Measurements from ENCODE around the gene PRKG2.
"Not testable (repeated sequence)": the region's sequence is repeated elsewhere in the genome, so short reads cannot be mapped to it uniquely, and the experiment has no call there.

PRKG2 gene, protein sequence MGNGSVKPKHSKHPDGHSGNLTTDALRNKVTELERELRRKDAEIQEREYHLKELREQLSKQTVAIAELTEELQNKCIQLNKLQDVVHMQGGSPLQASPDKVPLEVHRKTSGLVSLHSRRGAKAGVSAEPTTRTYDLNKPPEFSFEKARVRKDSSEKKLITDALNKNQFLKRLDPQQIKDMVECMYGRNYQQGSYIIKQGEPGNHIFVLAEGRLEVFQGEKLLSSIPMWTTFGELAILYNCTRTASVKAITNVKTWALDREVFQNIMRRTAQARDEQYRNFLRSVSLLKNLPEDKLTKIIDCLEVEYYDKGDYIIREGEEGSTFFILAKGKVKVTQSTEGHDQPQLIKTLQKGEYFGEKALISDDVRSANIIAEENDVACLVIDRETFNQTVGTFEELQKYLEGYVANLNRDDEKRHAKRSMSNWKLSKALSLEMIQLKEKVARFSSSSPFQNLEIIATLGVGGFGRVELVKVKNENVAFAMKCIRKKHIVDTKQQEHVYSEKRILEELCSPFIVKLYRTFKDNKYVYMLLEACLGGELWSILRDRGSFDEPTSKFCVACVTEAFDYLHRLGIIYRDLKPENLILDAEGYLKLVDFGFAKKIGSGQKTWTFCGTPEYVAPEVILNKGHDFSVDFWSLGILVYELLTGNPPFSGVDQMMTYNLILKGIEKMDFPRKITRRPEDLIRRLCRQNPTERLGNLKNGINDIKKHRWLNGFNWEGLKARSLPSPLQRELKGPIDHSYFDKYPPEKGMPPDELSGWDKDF

DNA sequence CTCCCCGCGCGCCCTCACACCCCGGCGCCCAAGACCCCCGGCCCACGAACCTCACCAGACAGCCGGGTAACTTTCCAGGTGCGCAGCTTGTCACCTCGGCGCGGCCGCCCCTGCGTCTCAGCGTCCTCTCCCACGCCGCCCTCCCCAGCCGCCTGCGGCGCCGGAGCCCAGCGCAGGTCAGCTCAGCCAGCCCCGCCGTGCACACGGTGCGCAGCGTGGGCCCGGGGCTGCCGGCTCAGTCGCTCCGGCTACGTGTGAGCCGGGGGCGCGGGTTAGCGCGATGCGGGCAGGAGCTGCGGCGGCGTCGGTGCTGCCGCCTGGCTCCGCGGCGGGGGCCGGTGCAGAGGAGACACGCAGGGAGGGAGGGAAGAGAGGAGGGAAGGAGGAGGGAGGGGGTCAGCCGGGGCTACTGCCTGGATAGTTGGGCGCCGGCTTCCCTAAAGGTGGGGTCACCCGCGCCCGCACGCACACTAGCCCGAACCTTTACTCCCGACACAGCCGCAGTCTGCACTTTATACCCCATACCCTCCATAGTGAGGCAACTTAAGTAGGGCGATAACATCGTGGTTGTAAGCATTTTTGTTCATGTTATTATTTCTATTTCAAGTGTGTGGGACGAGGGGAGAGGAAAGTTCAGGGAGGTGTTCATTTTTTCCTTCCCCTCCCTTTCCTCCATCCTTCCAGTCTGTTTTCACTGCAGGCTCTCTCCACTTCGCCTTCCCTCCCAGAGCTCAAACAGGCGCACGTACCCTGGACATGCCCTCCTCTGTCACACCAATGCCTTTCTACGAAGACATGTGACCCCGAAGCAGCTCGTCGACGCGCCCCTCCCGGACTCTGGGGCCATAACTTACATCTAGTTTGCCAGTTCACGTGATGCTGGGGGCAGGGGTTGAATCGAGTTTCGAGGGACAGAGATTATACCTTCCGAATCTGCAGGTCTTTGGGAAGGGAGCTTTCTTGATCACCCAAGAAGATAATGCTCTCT, at the start of gene PRKG2:
TSS of gene PRKG2 (minus strand) at position 342 of the 988 bp plus-strand sequence. CDS start 10,175 bp downstream, outside the sequence.
- no peak for DNase-seq

DNA sequence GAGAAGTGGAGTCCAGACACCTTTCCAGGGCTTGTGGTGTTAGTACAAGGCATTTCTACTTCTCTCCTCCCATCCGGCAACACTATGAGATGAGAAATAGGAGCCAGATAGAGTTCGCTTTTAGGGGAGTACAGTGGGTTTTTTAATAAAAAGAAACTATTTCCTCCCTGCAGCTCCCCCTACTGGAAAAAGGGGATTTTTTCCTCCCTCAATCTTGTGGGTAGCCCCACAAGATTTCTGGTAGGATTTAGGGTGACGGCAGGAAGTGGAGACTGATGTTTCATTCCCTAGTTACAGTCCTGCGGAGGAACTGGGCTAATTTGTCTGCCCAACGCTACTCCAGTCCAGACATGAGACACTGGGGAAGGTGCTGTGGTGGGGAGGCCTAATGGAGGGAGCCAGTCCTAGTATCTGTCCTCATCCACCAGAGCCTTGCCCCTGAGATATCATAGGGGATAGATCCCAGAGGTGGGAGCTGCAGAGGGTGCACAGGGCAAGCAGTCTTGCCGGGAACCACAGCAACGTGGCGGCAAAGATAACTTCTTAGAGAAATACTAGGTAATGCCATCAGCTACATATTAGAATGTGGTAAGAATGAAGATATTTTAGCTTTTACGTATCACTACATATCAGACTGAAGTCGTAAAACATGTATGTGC, 45.5 kb upstream of the PRKG2 start:
- DNase-seq, result no peak

DNA sequence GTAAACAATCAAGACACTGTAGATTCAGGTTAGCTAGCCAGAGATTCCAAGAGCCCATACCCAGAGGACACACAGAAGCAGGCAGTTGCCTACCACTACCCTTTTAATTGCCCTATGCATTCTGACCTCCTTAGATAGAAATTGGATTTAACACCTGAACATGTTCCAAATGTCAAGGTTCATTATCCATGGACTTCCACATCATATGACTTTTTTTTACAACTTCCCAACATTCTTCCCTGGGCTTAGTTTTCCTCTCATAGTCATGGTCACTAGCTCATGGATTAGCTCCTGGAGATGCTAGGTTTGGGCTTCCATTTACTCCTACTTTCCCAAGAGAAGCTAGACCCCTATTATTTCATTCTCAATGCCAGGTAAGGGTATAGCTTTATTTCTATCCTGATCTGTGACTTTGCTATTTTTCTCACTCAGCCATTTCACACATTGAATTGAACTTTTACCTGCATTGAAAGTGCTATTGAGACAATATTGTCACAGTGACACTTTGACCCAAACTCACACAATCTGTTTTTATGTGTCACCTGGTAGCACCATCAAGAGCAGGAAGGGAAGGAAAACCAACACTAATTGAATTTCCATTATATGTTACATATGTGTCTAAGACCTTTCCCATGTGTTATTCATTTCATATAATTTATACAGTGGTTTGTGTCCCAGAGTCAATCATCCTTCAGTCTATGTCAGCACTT, 44.0 kb upstream of the PRKG2 start:
- no peak for DNase-seq

DNA sequence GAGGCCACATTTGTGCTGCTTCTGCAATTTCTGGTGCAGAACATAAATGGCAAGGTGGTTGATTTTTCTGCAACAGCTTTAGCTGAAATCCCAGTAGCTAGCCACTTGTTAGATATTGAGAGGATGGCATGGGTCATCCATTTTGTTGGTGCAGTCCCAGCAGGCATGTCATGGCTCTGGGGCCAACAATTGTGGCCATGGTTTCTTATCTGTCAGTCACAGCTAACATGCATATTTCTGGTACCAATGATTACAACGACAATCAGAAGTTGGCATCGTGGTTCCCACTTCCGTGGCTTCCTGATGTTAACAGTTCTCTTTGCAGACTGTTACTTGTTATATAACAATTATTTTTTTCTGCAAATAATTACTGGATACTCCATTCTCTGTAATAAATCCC, 42.8 kb upstream of the PRKG2 start:
- DNase-seq, result no peak

DNA sequence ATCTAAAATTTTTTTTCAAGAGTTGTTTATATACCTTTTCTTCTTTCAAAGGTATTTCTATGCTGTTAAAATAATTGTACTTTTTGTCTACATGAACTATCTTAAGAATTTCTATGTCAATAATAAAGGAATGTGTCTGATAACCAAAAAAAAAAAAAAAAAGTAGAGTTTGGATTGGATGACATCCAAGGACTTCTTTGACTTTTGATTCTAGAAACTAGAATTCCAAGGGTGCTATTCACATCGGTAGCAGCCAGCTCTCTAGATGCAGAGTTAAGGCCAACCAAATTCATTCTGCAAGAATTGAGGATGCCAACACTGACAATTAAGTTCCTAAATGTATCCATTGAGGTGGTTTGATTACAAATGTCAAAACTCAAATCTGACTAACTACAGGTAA, 42.0 kb upstream of the PRKG2 start:
- no peak for DNase-seq

DNA sequence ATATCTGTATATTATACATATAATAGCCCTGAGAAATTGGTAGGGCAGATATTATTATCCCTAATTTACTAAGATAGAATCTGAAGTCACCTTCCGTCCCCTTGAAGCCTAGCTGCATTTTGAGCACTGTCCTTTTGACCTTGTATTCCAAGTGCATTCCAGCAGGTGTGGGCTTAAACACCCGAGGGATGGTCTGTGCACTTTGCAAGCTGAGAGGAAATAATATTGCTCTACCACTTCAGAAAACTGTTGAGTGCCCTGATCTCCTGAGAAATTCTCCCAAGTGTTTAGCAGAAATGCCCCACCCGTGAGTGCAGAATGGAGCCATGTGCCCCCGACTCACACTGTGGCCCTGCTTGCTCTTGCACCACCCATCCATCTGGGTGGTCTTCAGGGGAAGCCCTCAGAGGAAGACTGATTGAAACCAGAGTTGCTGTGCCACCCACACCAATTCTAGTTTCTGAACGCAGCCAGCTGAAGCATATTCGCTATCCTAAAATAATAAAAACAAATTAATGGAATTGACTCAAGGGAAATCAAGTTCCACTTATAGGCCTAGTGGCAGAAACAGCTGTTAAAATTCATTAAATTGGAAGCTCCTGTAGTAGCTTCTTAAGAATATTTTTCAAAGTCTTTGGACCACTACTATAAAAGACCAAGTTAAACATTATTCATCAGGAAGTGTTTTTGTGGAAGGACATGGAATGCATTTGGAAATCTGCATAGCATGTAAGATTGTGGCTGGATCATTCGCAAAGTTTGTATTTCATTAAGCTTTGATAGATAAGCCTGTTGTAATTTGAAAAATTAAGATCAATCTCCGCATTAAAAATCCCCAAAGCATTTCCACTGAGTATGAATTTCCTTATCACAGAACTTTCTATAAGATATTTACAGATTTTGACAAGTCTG, 41.3 kb upstream of the PRKG2 start:
- DNase-seq, result no peak

DNA sequence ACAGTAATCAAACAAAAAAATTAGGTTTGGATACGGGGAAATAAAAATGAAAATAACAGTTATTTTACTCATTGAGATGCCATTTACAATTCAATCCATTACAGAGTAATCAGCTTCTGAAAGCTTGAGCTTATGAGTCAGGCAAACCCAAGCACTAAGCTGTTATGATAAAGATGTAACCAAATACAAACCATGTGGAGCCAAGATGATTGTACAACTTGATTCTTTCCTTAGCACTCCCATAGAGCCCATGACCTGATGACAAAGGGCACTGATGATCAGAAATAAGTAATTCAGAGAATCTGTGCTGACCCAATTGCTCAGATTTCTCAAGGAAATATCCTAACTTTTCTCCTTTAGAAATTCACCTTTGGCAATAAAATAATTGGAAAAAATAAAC, 40.5 kb upstream of the PRKG2 start:
- no peak for DNase-seq

DNA sequence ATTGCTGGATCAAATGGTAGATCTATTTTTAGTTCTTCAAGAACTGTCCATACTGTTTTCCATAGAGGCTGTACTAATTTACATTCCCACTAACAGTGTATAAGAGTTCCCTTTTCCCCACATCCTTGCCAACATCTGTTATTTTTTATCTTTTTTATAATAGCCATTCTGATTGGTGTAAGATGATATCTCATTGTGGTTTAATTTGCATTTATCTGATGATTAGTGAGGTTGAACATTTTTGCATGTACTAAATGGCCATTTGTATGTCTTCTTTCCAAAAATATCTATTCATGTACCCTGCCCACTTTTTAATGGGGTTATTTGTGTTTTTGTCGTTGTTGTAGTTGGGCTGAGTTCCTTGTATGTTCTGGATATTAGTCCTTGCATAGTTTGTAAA, 35.4 kb upstream of the PRKG2 start:
- no peak for DNase-seq

DNA sequence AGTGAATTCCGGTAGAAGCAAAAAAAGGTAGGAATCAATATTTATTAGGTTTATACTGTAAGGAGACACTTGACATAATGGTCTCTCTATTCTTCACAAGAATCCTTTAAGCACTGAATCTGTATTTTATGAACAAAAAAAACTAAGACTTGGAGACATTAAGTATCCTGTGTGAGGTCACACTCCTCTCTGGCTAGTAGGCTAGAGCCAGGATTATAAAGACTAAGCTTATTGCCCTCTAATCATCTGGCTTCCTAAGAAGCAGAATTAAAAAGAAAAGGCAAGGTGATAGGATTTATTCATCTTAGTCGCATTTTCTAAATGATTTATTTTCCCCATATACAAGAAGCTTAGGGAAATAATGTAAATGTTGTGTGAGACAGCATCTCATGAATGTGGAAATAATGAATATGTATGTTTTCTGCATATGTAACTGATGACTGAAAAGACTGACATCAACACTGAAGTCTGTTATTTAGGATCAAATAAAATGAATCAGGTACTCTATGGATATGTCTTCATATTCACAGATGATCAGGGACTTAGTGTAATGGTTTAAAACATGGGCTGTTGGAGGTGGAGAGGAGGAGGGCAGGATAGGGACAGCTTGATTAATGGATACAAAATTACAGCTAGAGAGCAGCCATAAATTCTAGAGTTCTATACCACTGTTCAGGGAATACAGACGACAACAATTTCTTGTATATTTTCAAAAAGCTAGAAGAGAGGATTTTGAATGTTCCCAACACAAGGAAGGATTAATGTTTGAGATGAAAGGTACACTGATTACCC, 30.4 kb upstream of the PRKG2 start:
- no peak for DNase-seq

DNA sequence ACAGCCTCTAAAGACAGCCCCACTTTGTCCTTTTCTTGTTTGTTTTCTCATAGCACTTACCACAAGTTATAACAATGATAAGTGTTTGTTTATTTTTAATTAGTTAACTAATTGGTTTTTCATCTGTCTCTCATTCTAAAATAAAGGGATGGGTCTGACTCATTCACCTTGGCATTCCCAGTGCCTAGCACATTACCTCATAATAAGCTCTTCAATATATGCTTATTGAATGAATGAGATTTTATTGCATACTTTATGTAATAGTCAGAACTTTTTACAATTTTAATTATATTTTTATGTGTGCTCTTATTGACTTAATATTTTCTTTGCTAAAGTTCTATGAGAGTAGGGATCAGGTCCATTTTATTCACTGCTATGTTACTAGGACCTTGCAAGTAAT, 22.8 kb upstream of the PRKG2 start:
- no peak for DNase-seq

DNA sequence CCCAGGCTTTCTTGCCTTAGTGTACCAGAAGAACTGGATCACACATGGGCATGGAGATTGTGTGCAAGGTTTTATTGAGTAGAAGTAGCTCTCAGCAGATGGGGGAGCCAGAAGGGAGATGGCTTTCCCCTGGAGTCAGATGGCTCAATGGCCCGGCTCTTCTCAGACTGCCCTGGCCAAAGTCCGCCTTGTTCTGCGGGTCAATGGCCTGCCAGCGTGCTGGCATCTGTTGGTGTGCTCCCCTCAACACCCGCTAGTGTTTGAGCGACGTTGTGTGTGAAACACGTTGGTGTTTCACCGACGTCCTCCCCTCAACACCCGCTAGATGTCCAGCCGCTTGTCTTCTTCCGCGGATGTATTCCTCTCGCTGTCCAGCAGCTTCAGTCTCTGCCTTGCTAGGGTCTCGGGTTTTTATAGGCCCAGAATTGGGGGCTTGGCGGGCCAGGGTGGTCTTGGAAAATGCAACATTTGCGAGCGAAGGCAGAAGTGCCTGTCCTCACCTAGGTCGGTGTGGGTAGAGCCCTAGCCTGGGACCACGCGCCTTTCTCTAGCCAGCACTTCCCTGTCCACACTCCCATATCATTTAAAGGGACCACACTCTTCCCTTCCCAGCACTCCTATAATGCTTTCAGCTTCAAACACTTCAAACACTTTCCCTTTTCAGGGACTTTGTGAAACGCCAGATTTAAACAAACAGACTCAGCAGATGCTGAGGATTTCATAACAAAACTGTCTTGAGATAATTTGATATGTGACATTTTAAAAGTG, 21.1 kb upstream of the PRKG2 start:
- no peak for DNase-seq

DNA sequence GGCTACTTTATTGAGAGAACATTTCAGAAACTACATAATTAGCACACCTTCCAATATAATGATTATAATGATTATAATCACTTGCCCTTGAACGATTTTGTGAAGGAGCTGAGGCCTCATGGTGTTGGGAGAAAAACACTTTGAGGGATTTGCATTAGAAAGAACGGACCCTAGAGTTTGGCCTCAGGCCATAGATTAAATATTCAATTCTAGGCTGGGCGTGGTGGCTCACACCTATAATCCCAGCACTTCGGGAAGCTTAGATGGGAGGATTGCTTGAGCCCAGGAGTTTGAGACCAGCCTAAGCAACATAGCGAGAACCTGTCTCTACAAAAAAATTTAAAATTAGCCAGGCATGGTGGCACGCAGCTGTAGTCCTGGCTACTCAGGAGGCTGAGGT, 12.9 kb upstream of the PRKG2 start:
- no peak for DNase-seq

DNA sequence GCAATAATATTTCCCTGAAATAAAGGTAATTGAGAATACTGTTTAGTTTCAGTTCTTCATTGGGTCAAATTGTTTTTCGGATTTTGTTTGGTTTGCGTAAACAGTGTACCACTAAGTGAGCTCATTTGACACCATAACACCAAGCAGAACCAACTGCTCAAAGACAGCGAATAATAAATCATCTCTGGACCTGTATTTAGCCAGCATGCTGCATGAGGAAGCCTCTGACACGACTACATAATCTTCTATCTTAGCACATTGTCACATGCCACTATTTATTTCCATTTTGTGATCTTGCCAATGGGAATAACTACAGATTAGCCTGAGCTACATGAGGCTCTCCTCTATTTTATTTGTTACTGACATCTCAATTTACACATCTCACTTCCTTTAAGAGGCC, 12.1 kb upstream of the PRKG2 start:
- DNase-seq, result no peak

DNA sequence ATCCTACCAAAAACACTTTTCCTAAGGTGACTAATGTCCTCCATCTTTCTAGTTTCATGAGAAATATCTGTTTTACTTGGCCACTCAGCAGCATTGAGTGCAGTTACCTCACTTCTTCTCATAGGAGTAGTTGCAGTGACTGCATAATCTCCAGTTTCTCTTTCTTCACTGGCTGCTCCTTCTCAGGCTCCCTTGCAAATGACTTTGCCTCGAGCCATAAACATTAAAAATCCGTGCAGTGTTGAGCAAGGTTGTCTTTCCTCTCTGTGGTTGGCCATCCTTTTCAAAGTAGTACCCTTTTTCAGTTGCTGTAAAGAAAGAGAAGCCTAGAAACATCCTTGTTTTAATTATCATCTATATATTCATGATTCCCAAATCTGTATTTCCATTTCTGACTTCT, 10.2 kb upstream of the PRKG2 start:
- DNase-seq, result no peak

DNA sequence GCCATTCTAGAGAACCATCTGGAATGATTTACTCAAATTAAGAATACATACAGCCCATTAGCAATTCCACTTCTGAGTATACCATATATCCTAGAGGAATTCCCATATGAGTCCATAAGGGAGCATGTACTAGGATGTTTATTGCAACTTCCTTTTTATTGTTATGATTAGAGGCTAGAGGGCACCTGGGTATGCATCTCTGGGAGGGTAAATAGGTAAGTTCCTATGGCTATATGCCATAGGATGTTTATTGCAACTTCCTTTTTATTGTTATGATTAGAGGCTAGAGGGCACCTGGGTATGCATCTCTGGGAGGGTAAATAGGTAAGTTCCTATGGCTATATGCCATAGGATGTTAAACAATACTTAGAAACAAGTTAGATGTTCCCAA, 7.1 kb upstream of the PRKG2 start:
- not testable (repeated sequence) for DNase-seq

DNA sequence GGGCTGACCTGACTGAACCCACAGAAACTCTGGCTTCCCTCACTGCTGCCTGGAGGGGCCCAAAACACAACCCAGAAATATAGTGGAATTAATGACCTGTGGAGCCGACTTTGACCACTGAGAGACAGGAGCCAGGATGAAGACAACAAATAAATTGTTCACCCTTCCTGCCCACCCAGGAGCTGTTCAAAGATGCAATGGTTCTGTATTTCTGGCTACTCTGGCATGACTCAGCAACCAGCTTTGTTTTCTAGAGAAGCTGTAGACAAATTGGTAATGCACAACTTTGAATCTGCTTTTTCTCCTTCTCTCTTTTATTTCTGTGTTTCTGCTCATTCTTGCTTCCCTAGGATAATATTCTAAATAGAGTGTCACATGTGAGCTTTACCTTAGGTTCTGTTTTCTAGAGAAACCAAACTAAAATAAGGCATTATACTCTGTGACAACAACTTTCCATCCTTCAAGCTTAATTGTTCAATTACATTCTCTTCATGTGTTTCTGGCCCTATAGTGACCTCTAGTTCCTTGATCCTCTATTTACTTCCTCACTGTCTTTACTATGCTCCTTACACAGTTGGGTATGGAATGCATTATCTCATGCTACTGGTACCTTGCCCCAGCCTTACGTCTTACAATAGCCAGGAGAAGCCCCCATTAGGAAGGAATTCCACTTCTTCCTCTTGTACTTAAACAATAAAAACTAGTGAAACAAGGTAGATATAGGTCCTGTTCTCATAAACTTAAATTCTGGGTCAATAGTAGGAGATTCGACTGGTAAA, 6.5 kb upstream of the PRKG2 start:
- no peak for DNase-seq

DNA sequence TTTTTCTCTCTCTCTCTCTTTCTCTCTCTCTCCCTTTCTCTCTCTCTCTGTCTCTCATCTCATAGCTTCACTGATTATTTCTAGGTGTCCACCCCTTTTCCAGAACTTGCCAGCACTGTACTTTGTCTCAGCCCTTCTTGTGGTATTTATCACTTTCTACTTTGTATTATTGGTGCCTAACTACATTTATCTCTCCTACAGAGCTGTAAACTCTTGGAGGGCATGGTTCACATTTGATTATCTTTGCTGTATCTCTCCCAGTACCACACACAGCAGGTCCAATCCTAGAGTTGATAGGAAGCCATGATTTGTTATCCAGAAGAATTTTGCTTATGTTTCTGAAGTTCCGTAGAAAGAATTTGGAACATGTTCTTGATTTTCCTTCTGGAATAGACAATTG, 5.2 kb upstream of the PRKG2 start:
- no peak for DNase-seq

DNA sequence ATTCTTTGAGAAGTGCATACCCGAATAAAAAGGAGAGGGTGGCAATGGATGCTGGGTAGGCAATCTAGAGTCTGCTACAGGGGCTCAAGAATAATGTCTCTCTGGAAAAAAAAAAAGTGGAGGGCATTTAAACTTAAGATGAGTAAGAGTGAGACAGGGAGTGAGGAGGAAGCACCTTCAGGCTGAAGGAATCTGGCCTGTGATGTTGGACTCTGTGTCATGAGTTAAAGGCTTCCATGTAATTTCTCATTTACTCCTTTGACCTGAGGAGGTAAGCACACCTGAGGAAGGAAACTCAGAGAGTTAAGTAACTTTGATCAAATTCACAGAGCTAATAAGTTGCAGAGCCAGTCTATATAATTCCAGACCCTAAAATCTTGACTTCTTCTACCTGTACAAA, 3.2 kb upstream of the PRKG2 start:
- no peak for DNase-seq

Measured in activated T-cell treated with anti-CD3 and anti-CD28 coated beads, Interleukin-2, amount 50 U/mL, for 1 hour (primary cell).